ENCODE data around the gene GRK7. TPM values are rescaled to one million over a fixed set of nuclear protein-coding genes. Genes with fewer than 3 reads are reported as not detected.
"Not testable (repeated sequence)": the region's sequence is repeated elsewhere in the genome, so short reads cannot be mapped to it uniquely, and the experiment has no call there.

Gene GRK7
- total RNA-seq, 2 experiments from 2014 or later, result not detected

- H3K4me3 Mint-ChIP-seq, result no peak overlapping the region
- H3K4me1 Mint-ChIP-seq (ENCODE audit: low read depth), result peaks cover 30% of the 10 kb centered on the region
- H3K27ac Mint-ChIP-seq, result no peak overlapping the region
- ChIA-PET POLR2A (no interaction called here), CTCF (interaction anchor here (1.2 to 1.8 kb wide), 3 partner anchors 9 to 176 kb away, joined by 3 to 7 read pairs (median 7); no protein-coding TSS in a partner anchor)
- no peaks in the 10 kb centered on the region for H3K9me3 Mint-ChIP-seq (ENCODE audit: insufficient read depth)
- peaks cover 8% of the 10 kb centered on the region for H3K27me3 Mint-ChIP-seq (ENCODE audit: low read depth)
- ATAC-seq (no peak), DNase-seq (no peak)
- H3K36me3 Mint-ChIP-seq (ENCODE audit: low read depth), result no peaks in the 10 kb centered on the region
These were observed 26.1 kb upstream of the GRK7 start for GRCh38 chr3:141737093-141737492.

- DNase-seq (no peak), ATAC-seq (no peak)
- Mint-ChIP-seq H3K27me3 (ENCODE audit: low read depth) (peaks cover 8% of the 10 kb centered on the region), H3K4me3 (peak overlapping the region; percentile 73), H3K36me3 (ENCODE audit: low read depth) (peaks cover 3% of the 10 kb centered on the region), H3K9me3 (ENCODE audit: insufficient read depth) (no peaks in the 10 kb centered on the region), H3K4me1 (ENCODE audit: low read depth) (peaks cover 33% of the 10 kb centered on the region), H3K27ac (peak overlapping the region; percentile 94)
- CTCF ChIA-PET, result interaction anchor here (1.0 to 4.5 kb wide), 18 partner anchors 14 to 1263 kb away, joined by 3 to 48 read pairs (median 5); partner anchors contain the start of genes ATP1B3 and U2SURP
- POLR2A ChIA-PET, result interaction anchor here (2.1 to 3.3 kb wide), 2 partner anchors 59 to 138 kb away, joined by 15 to 21 read pairs; partner anchors contain the start of gene ATP1B3
These were observed 25.6 kb upstream of the GRK7 start for GRCh38 chr3:141737678-141738021.

GRCh38 chr3:141738022-141738890 is 25.0 kb upstream of the GRK7 start, which contains the start of gene RNF7:
RNF7 (plus strand) TSS chr3:141738298; CDS start chr3:141738342, 44 bp downstream.
- peaks cover 7% of the 10 kb centered on the region for H3K36me3 Mint-ChIP-seq (ENCODE audit: low read depth)
- DNase-seq, result peak; percentile 97
- peak within 1 kb of the TSS; percentile 98 for H3K27ac Mint-ChIP-seq
- H3K9me3 Mint-ChIP-seq (ENCODE audit: insufficient read depth), result no peaks in the 10 kb centered on the region
- ChIA-PET POLR2A (interaction anchor here (0.5 to 3.3 kb wide), 10 partner anchors 14 to 1828 kb away, joined by 3 to 21 read pairs (median 3); partner anchors contain the start of gene ATP1B3), CTCF (interaction anchor here (0.7 to 4.5 kb wide), 31 partner anchors 10 to 1263 kb away, joined by 3 to 48 read pairs (median 4); partner anchors contain the start of genes ATP1B3 and U2SURP)
- H3K27me3 Mint-ChIP-seq (ENCODE audit: low read depth), result peaks cover 5% of the 10 kb centered on the region
- peaks cover 34% of the 10 kb centered on the region for H3K4me1 Mint-ChIP-seq (ENCODE audit: low read depth)
- H3K4me3 Mint-ChIP-seq, result peak within 1 kb of the TSS; percentile 98
- peak; percentile 94 for ATAC-seq

GRCh38 chr3:141738891-141739363 is 24.3 kb upstream of the GRK7 start:
- ChIA-PET CTCF (interaction anchor here (0.7 to 4.5 kb wide), 31 partner anchors 10 to 1262 kb away, joined by 3 to 48 read pairs (median 4); partner anchors contain the start of genes ATP1B3 and U2SURP), POLR2A (interaction anchor here (0.5 to 3.3 kb wide), 11 partner anchors 14 to 1827 kb away, joined by 3 to 21 read pairs (median 3); partner anchors contain the start of gene ATP1B3)
- H3K9me3 Mint-ChIP-seq (ENCODE audit: insufficient read depth), result no peaks in the 10 kb centered on the region
- peak overlapping the region; percentile 98 for H3K4me3 Mint-ChIP-seq
- peaks cover 36% of the 10 kb centered on the region for H3K4me1 Mint-ChIP-seq (ENCODE audit: low read depth)
- H3K27ac Mint-ChIP-seq, result peak overlapping the region; percentile 98
- H3K27me3 Mint-ChIP-seq (ENCODE audit: low read depth), result no peaks in the 10 kb centered on the region
- peak; percentile 0 for ATAC-seq
- DNase-seq, result peak; percentile 47
- peaks cover 9% of the 10 kb centered on the region for H3K36me3 Mint-ChIP-seq (ENCODE audit: low read depth)

- no peak for ATAC-seq
- no peaks in the 10 kb centered on the region for H3K9me3 Mint-ChIP-seq (ENCODE audit: insufficient read depth)
- H3K27ac Mint-ChIP-seq, result peak overlapping the region; percentile 98
- ChIA-PET POLR2A (interaction anchor here (1.3 to 3.3 kb wide), 3 partner anchors 55 to 136 kb away, joined by 3 to 21 read pairs (median 15); partner anchors contain the start of gene ATP1B3), CTCF (interaction anchor here (0.7 to 4.5 kb wide), 6 partner anchors 11 to 174 kb away, joined by 3 to 48 read pairs (median 12); partner anchors contain the start of gene ATP1B3)
- no peaks in the 10 kb centered on the region for H3K27me3 Mint-ChIP-seq (ENCODE audit: low read depth)
- peaks cover 16% of the 10 kb centered on the region for H3K36me3 Mint-ChIP-seq (ENCODE audit: low read depth)
- peak overlapping the region; percentile 98 for H3K4me3 Mint-ChIP-seq
- DNase-seq, result no peak
- H3K4me1 Mint-ChIP-seq (ENCODE audit: low read depth), result peaks cover 40% of the 10 kb centered on the region
These were observed 23.5 kb upstream of the GRK7 start for GRCh38 chr3:141739731-141740130.

GRCh38 chr3:141740349-141740748 is 22.9 kb upstream of the GRK7 start:
- peak overlapping the region; percentile 13 for H3K4me3 Mint-ChIP-seq

GRCh38 chr3:141743305-141743704 is 19.9 kb upstream of the GRK7 start:
- no peaks in the 10 kb centered on the region for H3K27me3 Mint-ChIP-seq (ENCODE audit: low read depth)
- peaks cover 32% of the 10 kb centered on the region for H3K4me1 Mint-ChIP-seq (ENCODE audit: low read depth)
- H3K4me3 Mint-ChIP-seq, result no peak overlapping the region
- H3K27ac Mint-ChIP-seq, result no peak overlapping the region
- H3K9me3 Mint-ChIP-seq (ENCODE audit: insufficient read depth), result no peaks in the 10 kb centered on the region
- peaks cover 35% of the 10 kb centered on the region for H3K36me3 Mint-ChIP-seq (ENCODE audit: low read depth)
- DNase-seq, result no peak
- ATAC-seq, result no peak
- CTCF ChIA-PET, result no interaction called here
- POLR2A ChIA-PET, result no interaction called here

More at GRCh38 chr3:141740349-141740748, 22.9 kb upstream of the GRK7 start:
- no peaks in the 10 kb centered on the region for H3K27me3 Mint-ChIP-seq (ENCODE audit: low read depth)
- ATAC-seq, result no peak
- DNase-seq, result no peak
- POLR2A ChIA-PET, result interaction anchor here (0.8 to 3.3 kb wide), 2 partner anchors 57 to 135 kb away, joined by 3 to 21 read pairs; no protein-coding TSS in a partner anchor
- H3K9me3 Mint-ChIP-seq (ENCODE audit: insufficient read depth), result no peaks in the 10 kb centered on the region
- H3K36me3 Mint-ChIP-seq (ENCODE audit: low read depth), result peaks cover 20% of the 10 kb centered on the region
- CTCF ChIA-PET, result interaction anchor here (0.7 to 4.5 kb wide), 3 partner anchors 33 to 173 kb away, joined by 3 to 48 read pairs (median 29); partner anchors contain the start of gene ATP1B3
- peaks cover 40% of the 10 kb centered on the region for H3K4me1 Mint-ChIP-seq (ENCODE audit: low read depth)
- H3K27ac Mint-ChIP-seq, result no peak overlapping the region

GRCh38 chr3:141746962-141747361 is 16.2 kb upstream of the GRK7 start:
- Mint-ChIP-seq H3K27me3 (ENCODE audit: low read depth) (no peaks in the 10 kb centered on the region), H3K4me1 (ENCODE audit: low read depth) (peaks cover 12% of the 10 kb centered on the region), H3K9me3 (ENCODE audit: insufficient read depth) (no peaks in the 10 kb centered on the region), H3K27ac (no peak overlapping the region), H3K4me3 (no peak overlapping the region), H3K36me3 (ENCODE audit: low read depth) (peaks cover 48% of the 10 kb centered on the region)
- ATAC-seq, result no peak
- ChIA-PET CTCF (no interaction called here), POLR2A (interaction anchor here (0.6 kb wide), 1 partner anchor 198 kb away, joined by 4 read pairs; no protein-coding TSS in a partner anchor)
- DNase-seq, result no peak

- Mint-ChIP-seq H3K9me3 (ENCODE audit: insufficient read depth) (no peaks in the 10 kb centered on the region), H3K27me3 (ENCODE audit: low read depth) (no peaks in the 10 kb centered on the region), H3K27ac (no peak overlapping the region), H3K4me3 (no peak overlapping the region), H3K4me1 (ENCODE audit: low read depth) (no peaks in the 10 kb centered on the region), H3K36me3 (ENCODE audit: low read depth) (peaks cover 17% of the 10 kb centered on the region)
- DNase-seq, result no peak
- ATAC-seq, result no peak
- ChIA-PET POLR2A (no interaction called here), CTCF (interaction anchor here (1.0 kb wide), 1 partner anchor 11 kb away, joined by 3 read pairs; no protein-coding TSS in a partner anchor)
These were observed 9.8 kb upstream of the GRK7 start for GRCh38 chr3:141753399-141753798.

GRCh38 chr3:141754032-141754431 is 9.2 kb upstream of the GRK7 start:
- Mint-ChIP-seq H3K9me3 (ENCODE audit: insufficient read depth) (no peaks in the 10 kb centered on the region), H3K27me3 (ENCODE audit: low read depth) (no peaks in the 10 kb centered on the region), H3K27ac (no peak overlapping the region), H3K4me1 (ENCODE audit: low read depth) (no peaks in the 10 kb centered on the region), H3K36me3 (ENCODE audit: low read depth) (peaks cover 14% of the 10 kb centered on the region), H3K4me3 (no peak overlapping the region)
- ATAC-seq (no peak), DNase-seq (no peak)
- POLR2A ChIA-PET, result no interaction called here
- CTCF ChIA-PET, result interaction anchor here (1.2 kb wide), 1 partner anchor 121 kb away, joined by 4 read pairs; no protein-coding TSS in a partner anchor

- ATAC-seq; H3K36me3 Mint-ChIP-seq (ENCODE audit: low read depth); CTCF ChIA-PET; H3K4me1 Mint-ChIP-seq (ENCODE audit: low read depth); DNase-seq; POLR2A ChIA-PET; H3K27ac Mint-ChIP-seq; H3K27me3 Mint-ChIP-seq (ENCODE audit: low read depth); H3K4me3 Mint-ChIP-seq; H3K9me3 Mint-ChIP-seq (ENCODE audit: insufficient read depth): not testable (repeated sequence)
These were observed 656 bp upstream of the GRK7 start for GRCh38 chr3:141762552-141762951.

All from activated CD8-positive, alpha-beta T cell treated with anti-CD3 and anti-CD28 coated beads, Interleukin-2, amount 10 ng/mL, durations not matched to agents 7 days and 5 days (primary cell).